Gastroesophageal sphincter (tissue), 4 donors: Measurements from ENCODE around the gene FGF5. TPM values are rescaled to one million over a fixed set of nuclear protein-coding genes. Genes with fewer than 3 reads are reported as not detected.

Source experiments
- ATAC-seq: fragments of 150-250 bp; one replicate; pipeline ENCODE4 v1.9.1; 2016; ENCODE audit warnings: mild to moderate bottlenecking, moderate library complexity
- H3K27ac ChIP-seq, 4 donors: fragments of 200-600 bp; sonication (generic) in 3 of 4; 1 replicate in 3 of 4; 2 replicates in 1 of 4; pipeline ENCODE4 v1.5.1; 2016 to 2019
- H3K27me3 ChIP-seq: fragments of 200-600 bp; sonication (generic); one replicate; pipeline ENCODE4 v1.5.1; 2019
- H3K36me3 ChIP-seq, 2 donors: fragments of 200-600 bp; sonication (generic); one replicate each; pipeline ENCODE4 v1.5.1; 2019; ENCODE audit warnings: control low read depth in 1 of 2
- H3K4me1 ChIP-seq, 3 donors: fragments of 200-600 bp; sonication (generic); 1 replicate in 2 of 3; 2 replicates in 1 of 3; pipeline ENCODE4 v1.5.1; 2016 to 2019; ENCODE audit warnings: control low read depth in 2 of 3
- H3K4me3 ChIP-seq, 2 donors: fragments of 200-600 bp; sonication (generic); one replicate each; pipeline ENCODE4 v1.5.1; 2019; ENCODE audit warnings: mild to moderate bottlenecking in 1 of 2, moderate library complexity in 1 of 2
- H3K9me3 ChIP-seq, 3 donors: fragments of 200-600 bp; sonication (generic); one replicate each; pipeline ENCODE4 v1.5.1; 2017 to 2019; ENCODE audit warnings: control low read depth in 2 of 3
- EP300 ChIP-seq: sonication (generic); formaldehyde crosslinking; IDR thresholded peaks from one replicate; pipeline ENCODE4 v1.6.1; 2017; ENCODE audit warnings: antibody characterized with exemption, mild to moderate bottlenecking
- POLR2A ChIP-seq, 2 donors: fragments of 450-650 bp; IDR thresholded peaks; one replicate each; pipeline ENCODE4 v1.6.1; 2017; ENCODE audit warnings: antibody characterized with exemption in 2 of 2, mild to moderate bottlenecking in 2 of 2, moderate library complexity in 1 of 2
- POLR2AphosphoS5 ChIP-seq: sonication (generic); formaldehyde crosslinking; IDR thresholded peaks from one replicate; pipeline ENCODE4 v1.6.1; 2017; ENCODE audit warnings: antibody characterized with exemption
- WGBS, 2 donors: methylation state at CpG; one replicate each; pipeline ENCODE4 v1.1.5; 2018; ENCODE audit warnings: low coverage in 1 of 2; 5-methylcytosine and 5-hydroxymethylcytosine counted together
- total RNA-seq, 4 donors: library from RNA; depleted of rRNA; stranded (reverse); fragments of >200 nt; gene quantifications; one replicate each; pipeline ENCODE4 v1.1.0, GENCODE V29; 2016
- TF ChIP-seq, protein P1 (sequence below), 4 experiments: fragments of 200-600 bp in 2 of 4; fragments of 450-650 bp in 2 of 4; sonication (generic) in 1 of 4; IDR thresholded peaks; one replicate each; pipeline ENCODE4 v1.5.1; 2017 to 2019; ENCODE audit warnings: antibody characterized with exemption in 4 of 4, mild to moderate bottlenecking in 2 of 4, moderate library complexity in 2 of 4

FGF5 gene
- total RNA-seq, 4 donors from 2014 or later = 1.2 to 2.4 (median 2.0) TPM

DNA sequence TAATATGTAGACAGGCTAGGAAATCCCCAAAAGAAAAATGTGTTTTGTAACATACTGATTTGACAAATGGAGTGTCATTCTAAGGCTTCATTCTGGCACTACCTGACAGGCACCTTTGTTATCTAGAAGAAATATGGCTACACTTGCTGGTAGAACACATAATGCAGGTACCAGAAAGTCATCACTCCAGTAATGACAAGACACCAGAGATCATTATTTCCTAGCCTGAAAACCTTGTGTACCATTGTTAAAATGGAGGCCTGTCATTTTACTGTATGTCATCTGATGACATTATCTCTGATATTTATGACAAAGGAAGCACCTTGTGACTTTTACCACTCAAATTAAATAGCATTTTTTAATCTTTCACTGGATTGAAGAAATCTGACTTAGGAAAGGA is 13.5 kb upstream of the FGF5 start:
- H3K27me3 ChIP-seq = no peaks in the 10 kb centered on the region
- ATAC-seq = no peak

DNA sequence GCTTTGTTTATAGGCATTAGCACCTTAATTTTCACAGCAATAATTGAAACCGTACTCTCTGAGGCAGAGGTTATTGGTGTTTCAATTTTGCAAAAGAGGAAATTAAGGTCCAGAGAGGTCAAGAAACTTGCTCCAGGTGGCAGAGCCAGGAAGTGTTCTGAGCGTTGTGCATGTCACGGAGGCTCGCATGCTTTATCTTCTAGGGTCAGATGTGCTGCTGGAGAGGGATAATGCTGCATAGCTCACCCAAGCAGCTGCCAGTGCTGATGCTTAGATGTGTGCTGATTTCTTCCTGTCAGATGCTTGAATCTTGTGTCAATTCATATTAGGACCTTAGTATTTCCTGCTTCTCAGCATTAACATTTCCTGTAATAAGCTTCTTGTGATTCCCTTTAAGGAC is 13.0 kb upstream of the FGF5 start:
- no peak for TF ChIP-seq POLR2A (IDR thresholded peaks at IDR 0.05)
- no peak for TF ChIP-seq POLR2AphosphoS5
- TF ChIP-seq, protein P1, sequence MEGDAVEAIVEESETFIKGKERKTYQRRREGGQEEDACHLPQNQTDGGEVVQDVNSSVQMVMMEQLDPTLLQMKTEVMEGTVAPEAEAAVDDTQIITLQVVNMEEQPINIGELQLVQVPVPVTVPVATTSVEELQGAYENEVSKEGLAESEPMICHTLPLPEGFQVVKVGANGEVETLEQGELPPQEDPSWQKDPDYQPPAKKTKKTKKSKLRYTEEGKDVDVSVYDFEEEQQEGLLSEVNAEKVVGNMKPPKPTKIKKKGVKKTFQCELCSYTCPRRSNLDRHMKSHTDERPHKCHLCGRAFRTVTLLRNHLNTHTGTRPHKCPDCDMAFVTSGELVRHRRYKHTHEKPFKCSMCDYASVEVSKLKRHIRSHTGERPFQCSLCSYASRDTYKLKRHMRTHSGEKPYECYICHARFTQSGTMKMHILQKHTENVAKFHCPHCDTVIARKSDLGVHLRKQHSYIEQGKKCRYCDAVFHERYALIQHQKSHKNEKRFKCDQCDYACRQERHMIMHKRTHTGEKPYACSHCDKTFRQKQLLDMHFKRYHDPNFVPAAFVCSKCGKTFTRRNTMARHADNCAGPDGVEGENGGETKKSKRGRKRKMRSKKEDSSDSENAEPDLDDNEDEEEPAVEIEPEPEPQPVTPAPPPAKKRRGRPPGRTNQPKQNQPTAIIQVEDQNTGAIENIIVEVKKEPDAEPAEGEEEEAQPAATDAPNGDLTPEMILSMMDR (IDR thresholded peaks at IDR 0.05) = no peak
- TF ChIP-seq EP300 = no peak
- H3K27ac ChIP-seq = no peak overlapping the region
- H3K4me3 ChIP-seq = no peak overlapping the region
- 63 to 79% methylated on average over 3 to 4 of the region's 4 CpGs for WGBS, 2 donors
- H3K4me1 ChIP-seq = no peaks in the 10 kb centered on the region
- H3K36me3 ChIP-seq = no peaks in the 10 kb centered on the region
- no peaks in the 10 kb centered on the region for H3K27me3 ChIP-seq
- no peak for ATAC-seq
- H3K9me3 ChIP-seq = no peaks in the 10 kb centered on the region

More for the DNA sequence above, 13.5 kb upstream of the FGF5 start:
- Histone ChIP-seq H3K36me3 (no peaks in the 10 kb centered on the region), H3K27ac (no peak overlapping the region), H3K9me3 (no peaks in the 10 kb centered on the region), H3K4me1 (no peaks in the 10 kb centered on the region), H3K4me3 (no peak overlapping the region)
- no peak for TF ChIP-seq EP300
- TF ChIP-seq POLR2AphosphoS5 = no peak
- TF ChIP-seq, protein P1 (IDR thresholded peaks at IDR 0.05) = no peak
- TF ChIP-seq POLR2A (IDR thresholded peaks at IDR 0.05) = no peak

- WGBS, 2 donors = 86 to 100% methylated on average over 2 of the region's 2 CpGs
Measured at GRCh38 chr4:80254114-80254513, 12.3 kb upstream of the FGF5 start.

GRCh38 chr4:80255329-80256095 is 11.0 kb upstream of the FGF5 start:
- H3K9me3 ChIP-seq = no peaks in the 10 kb centered on the region
- WGBS, 2 donors = 70 to 71% methylated on average over 7 of the region's 7 CpGs
- H3K36me3 ChIP-seq = no peaks in the 10 kb centered on the region

More at GRCh38 chr4:80254114-80254513, 12.3 kb upstream of the FGF5 start:
- Histone ChIP-seq H3K27ac (no peak overlapping the region), H3K4me3 (no peak overlapping the region), H3K27me3 (no peaks in the 10 kb centered on the region), H3K4me1 (no peaks in the 10 kb centered on the region), H3K9me3 (no peaks in the 10 kb centered on the region), H3K36me3 (no peaks in the 10 kb centered on the region)
- no peak for ATAC-seq
- TF ChIP-seq POLR2AphosphoS5 (no peak), EP300 (no peak), POLR2A (IDR thresholded peaks at IDR 0.05) (no peak)
- TF ChIP-seq, protein P1 (IDR thresholded peaks at IDR 0.05) = no peak

DNA sequence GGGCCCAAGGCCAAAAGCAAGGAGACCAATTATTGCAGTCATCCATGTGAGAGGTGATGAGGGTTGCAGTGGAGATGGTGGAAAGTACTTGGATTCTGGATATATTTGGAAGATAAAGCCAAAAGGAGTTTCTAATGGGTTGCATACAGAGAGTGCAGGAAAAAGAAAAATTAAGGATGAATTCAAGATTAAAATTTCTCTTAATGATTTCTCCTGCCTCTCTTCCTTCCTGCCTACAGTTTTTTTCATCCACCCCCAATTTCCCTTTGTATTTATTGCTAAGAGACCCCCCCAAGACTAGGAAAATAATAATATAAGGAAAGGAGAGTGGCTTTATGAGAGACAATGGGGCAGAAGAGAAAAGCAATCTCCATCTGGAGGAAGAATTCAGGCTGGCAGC is 8.6 kb upstream of the FGF5 start:
- Histone ChIP-seq H3K36me3 (no peaks in the 10 kb centered on the region), H3K9me3 (no peaks in the 10 kb centered on the region), H3K4me3 (no peak overlapping the region), H3K27me3 (peaks cover 3% of the 10 kb centered on the region), H3K27ac (no peak overlapping the region), H3K4me1 (no peaks in the 10 kb centered on the region)
- ATAC-seq = no peak
- TF ChIP-seq, protein P1 (IDR thresholded peaks at IDR 0.05) = no peak
- TF ChIP-seq POLR2A (IDR thresholded peaks at IDR 0.05) (no peak), EP300 (no peak), POLR2AphosphoS5 (no peak)

More at GRCh38 chr4:80255329-80256095, 11.0 kb upstream of the FGF5 start:
- H3K4me1 ChIP-seq = no peaks in the 10 kb centered on the region
- no peak for ATAC-seq
- H3K27ac ChIP-seq = no peak overlapping the region
- no peak for TF ChIP-seq EP300
- no peak for TF ChIP-seq POLR2AphosphoS5
- no peak for TF ChIP-seq POLR2A (IDR thresholded peaks at IDR 0.05)
- H3K27me3 ChIP-seq = no peaks in the 10 kb centered on the region
- H3K4me3 ChIP-seq = no peak overlapping the region
